ENCODE results near the gene TNFRSF6B.
"Not testable (repeated sequence)": the region's sequence is repeated elsewhere in the genome, so short reads cannot be mapped to it uniquely, and the experiment has no call there.

TNFRSF6B gene, protein sequence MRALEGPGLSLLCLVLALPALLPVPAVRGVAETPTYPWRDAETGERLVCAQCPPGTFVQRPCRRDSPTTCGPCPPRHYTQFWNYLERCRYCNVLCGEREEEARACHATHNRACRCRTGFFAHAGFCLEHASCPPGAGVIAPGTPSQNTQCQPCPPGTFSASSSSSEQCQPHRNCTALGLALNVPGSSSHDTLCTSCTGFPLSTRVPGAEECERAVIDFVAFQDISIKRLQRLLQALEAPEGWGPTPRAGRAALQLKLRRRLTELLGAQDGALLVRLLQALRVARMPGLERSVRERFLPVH

DNA sequence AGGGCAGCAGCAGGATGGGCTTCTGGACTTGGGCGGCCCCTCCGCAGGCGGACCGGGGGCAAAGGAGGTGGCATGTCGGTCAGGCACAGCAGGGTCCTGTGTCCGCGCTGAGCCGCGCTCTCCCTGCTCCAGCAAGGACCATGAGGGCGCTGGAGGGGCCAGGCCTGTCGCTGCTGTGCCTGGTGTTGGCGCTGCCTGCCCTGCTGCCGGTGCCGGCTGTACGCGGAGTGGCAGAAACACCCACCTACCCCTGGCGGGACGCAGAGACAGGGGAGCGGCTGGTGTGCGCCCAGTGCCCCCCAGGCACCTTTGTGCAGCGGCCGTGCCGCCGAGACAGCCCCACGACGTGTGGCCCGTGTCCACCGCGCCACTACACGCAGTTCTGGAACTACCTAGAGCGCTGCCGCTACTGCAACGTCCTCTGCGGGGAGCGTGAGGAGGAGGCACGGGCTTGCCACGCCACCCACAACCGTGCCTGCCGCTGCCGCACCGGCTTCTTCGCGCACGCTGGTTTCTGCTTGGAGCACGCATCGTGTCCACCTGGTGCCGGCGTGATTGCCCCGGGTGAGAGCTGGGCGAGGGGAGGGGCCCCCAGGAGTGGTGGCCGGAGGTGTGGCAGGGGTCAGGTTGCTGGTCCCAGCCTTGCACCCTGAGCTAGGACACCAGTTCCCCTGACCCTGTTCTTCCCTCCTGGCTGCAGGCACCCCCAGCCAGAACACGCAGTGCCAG, at the start of gene TNFRSF6B:
Gene TNFRSF6B, plus strand, starts transcription at position 25 of the 729 bp plus-strand sequence. Its CDS starts 116 bp downstream, at position 141.
- DNase-seq, result no peak

DNA sequence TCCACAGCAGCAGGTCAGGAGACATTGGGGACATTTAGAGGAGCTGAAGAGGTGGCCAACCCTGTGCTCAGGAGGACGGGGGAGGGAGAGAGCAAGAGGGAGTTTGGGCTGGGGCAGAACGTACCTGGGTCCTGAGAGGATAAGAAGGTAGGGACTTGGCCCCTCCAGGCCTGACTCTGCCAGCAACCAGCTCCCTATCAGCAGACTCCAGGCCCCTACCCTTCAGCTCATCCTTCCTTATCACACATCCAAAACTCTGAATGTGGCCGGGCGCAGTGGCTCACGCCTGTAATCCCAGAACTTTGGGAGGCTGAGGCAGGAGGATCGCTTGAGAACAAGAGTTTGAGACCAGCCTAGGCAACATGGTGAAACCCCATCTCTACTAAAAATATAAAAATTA, 48.3 kb upstream of the TNFRSF6B start:
- DNase-seq, result no peak

DNA sequence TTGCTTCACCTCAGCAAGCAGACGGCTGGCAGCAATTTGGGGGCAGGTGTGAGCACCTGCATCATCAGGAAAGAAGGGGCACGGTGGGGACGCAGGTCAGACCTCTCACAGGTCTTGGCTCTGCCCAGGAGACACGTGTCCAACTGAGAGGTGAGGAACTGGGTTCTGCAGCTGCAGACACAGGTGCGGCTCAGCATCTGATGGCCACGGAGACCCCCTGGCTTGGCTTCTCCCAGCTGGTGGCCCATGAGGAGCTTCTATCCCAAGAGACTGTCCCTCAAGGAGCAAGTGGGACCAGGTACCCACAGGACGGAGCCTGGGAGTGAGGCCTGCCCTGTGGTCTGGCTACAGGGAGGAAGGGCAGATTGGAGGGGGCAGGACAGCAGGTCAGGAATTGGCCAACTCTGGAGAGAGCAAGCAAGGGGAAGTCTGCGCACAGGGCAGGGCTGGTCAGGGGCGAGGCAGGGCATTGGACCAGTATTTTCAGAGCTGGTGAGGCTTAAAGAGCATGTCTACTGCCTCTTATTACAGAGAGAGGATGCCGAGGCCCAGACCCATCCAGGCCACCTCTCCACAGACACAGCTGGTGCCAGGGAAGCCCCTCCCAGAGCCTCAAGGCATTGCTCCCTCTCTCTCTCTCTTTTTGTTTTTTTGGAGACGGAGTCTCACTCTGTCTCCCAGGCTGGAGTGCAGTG, 47.4 kb upstream of the TNFRSF6B start:
- DNase-seq, result no peak

DNA sequence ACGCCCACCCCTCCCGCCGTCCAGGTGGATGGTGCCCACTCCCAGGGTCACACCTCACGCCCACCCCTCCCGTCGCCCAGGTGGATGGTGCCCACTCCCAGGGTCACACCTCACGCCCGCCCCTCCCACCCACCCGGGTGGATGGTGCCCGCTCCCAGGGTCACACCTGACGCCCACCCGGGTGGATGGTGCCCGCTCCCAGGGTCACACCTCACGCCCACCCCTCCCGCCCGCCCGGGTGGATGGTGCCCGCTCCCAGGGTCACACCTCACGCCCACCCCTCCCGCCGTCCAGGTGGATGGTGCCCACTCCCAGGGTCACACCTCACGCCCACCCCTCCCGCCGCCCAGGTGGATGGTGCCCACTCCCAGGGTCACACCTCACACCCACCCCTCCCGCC, 46.0 kb upstream of the TNFRSF6B start:
- DNase-seq, result not testable (repeated sequence)

DNA sequence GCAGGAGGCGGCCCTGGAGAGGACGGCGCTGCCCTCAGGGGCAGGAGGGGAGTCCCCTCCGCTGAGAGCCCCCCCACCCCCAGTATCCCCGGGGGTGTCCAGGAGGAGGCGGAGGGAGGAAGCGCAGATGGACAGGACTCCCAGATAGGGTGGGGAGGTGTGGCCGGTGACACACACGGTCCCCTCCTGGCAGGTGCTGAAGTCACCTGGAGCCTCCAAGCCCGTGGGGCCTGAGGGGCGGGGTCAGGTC, 44.6 kb upstream of the TNFRSF6B start:
- DNase-seq, result no peak

DNA sequence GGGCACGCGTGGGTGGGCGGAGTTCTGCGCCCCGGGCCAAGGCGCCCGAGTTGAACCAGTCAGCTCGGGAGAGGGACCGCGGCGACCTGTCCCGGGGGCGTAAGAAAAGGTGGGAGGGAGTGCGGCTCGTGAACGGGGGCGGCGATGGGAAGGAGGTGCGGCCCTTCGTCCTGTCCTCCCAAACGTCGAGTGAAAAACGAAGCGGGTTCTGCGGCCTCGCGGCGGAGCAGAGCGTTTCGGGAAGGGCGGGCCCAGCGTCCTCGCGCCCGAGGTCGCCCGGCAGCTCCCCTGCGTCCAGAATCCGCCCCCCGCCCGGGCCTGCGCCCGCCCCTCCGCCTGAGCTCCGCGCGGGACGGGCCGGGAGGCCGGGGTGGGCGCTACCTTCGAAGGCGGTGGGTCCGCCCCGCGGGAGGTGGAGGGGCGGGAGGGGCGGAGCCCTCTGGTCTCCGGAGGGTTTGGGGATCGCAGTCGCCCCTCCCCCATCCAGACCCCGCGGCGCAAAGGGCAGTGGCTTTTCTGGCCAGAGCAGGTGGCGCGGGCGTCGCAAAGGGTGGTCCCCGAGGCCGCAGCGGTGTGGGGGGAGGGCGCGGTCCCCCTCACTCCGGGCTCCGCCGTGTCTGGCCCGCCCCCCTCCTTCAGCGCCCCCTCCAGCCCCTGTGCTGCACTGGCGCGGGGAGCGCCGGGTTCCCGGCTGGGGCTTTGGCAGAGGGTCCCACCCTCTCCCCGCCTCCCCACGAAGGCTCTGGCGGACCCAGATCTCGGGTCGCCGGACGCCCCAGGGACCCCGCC, 44.1 kb upstream of the TNFRSF6B start:
- DNase-seq, result peak; percentile 75

DNA sequence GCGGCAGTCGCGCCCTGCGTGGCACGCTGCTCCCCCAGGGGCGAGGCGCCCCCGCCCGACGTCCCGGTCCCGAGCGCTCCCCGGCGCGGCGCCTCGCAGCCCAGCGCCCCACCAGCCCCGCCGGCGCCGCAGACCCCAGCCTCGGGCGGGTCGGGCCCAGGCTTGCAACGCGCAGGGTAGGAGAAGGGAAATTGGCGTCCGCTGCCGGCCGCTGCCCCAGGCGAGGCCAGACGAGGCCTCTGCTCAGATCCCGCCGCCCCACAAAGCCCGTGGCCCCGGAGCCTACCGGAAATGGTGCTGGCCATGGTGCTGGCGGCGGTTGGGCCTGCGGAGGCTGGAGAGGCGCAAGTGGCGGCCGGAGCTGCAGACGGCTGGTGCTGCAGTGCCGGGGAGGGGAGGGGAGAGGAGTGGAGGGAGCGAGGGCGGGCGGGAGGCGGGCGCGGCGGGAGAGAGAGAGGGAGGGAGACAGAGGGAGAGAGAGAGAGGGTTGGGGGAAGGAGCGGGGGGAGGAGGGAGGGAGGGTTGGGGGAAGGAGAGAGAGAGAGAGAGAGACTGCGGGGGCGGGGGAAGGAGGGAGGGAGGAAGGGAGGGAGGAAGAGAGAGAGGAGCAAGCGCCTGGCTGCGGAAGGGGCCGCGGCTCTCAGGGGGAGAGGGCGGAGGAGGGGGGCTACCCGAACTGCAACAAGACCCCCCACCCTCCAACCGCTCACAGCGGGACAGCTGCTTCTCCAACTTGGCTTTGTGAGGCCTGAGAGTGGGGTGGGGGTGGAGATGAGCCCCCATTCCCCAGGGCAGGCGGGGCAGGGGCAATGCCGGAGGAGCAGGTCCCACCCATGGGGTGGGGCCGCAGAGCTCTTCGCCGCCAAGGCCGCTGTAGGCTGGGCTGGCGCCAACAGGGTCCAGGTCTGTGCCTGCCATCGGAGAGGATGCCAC, 43.1 kb upstream of the TNFRSF6B start, which contains the start of gene STMN3:
Gene STMN3, minus strand, starts transcription at position 384 of the 933 bp plus-strand sequence. Its CDS starts 79 bp downstream, at position 305.
- peak; percentile 93 for DNase-seq

DNA sequence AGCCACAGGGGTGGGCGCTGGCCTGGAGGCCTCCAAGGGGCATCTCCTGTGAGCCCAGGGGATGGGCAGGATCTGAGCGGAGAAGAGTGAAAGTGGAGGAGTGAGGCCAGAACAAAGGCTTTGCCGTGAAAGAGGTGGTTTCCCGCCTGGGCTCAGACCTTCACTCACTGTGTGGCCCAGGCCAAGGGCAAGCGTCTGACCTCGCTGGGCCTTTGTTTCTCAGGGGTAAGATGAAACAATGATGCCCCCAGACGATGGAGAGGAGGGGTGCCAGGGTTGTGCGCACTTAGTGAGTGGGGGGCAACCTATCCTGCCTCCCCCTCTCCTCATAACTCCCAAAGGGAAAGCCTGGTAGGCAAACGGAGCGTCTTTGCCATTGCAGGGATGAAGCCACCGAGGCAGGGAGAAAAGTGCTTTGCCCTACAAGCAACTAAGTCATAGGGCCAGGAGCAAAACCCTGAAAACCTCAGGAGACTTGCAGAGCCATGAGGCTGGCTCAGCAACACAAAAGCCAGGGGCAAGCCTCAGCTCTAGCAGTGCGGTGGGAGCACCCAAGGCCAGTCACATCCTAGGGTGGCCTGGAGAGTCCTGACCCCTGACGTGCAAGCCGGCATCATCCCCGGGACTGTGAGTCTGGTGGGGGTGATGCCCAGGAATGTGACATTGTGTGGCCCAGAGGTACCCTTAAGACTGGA, 42.3 kb upstream of the TNFRSF6B start:
- DNase-seq, result no peak

DNA sequence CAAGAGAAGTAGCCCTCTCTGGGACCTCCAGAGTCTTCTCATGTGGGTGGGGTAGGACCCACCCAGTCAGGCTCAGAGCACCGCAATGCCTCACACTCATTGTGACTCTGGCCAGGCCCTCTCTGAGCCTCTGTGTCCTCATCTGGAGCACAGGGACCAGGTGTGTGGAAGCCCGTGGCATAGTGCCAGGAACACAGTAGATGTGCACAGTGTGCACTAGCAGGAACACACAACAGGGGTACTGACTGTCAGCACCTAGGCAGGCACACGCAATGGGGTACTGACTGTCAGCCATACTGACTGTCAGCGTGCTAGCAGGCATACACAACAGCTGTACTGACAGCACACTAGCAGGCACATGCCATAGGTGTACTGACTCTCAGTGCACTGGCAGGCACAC, 41.2 kb upstream of the TNFRSF6B start:
- DNase-seq, result no peak

DNA sequence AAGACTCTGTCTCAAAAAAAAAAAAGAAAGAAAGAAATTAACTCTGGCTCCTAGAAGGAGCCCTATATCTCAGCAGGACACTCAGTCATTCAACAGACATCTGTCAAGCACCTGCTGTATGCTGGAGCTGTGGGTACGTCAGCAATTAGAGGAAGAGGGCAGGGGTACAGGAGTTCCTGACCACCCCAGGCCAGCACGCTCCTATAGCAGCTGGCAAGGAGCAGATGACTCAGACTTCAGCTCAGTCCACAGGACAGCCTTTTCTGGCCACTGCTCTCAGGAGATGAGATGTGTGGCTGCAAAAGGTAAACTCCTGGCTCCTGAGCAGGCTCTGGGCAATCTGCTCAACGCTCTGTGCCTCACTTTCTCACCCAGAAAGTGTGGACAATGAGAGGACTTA, 40.0 kb upstream of the TNFRSF6B start:
- peak; percentile 10 for DNase-seq

DNA sequence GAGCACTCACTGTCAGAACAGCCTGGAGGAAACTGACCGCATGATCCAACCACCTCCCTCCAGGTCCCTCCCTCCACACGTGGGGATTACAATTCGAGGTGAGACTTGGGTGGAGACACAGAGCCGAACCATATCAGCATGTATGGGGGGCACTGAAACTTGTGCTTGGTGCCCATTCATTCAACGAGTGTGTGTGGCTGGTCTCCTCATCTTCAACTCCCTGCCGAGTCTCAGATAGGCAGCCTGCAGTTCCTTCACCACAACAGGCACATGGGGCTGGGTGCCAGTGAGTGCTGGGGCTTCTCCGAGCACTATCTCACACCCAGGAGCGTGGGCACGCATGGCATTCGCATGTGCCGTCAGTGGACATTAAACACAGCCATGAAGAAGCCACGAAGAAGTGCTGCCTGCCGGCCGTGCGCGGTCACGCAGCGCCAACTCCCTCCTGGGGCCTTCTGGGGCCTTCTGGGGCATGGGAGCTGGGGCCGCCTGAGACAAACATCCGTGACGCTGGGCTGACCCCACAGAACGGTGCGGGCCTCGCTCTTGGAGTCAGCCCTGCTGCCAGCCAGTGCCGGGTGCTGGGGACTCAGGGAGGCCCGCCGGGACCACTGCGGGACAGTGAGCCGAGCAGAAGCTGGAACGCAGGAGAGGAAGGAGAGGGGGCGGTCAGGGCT, 39.1 kb upstream of the TNFRSF6B start:
- no peak for DNase-seq

DNA sequence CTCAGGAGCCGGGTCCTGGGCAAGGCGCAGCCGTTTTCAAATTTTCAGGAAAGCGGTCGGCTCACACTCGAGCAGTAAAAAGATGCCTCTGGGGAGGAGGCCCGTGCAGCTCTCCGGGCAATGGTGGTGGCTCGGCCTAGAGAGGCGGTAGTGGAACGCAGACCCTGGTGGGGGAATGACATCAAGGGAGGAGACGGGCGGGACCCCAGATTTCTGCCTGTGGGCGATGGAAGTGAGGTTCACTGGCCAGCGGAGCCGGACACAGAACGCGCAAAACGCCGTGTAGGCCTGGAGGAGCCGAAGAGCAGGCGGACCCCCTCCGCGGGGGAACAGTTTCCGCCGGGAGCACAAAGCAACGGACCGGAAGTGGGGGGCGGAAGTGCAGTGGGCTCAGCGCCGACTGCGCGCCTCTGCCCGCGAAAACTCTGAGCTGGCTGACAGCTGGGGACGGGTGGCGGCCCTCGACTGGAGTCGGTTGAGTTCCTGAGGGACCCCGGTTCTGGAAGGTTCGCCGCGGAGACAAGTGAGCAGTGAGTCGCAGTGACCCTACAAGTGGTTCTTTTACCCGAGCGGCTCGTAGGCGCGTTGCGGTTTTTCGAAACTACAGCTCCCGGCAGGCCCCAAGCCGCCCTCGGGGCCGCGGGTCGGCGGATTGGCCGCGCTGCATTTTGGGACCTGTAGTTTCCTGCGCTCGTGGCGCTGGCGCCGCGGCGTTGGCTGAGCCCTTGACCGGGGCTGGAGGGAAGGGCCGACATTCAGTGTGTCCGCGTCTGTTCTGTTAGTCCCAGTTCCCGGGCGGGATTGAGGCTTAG, 38.3 kb upstream of the TNFRSF6B start, which contains the start of gene RTEL1:
Gene RTEL1, plus strand, starts transcription at position 376 of the 812 bp plus-strand sequence. CDS start 1,091 bp downstream, outside the sequence.
- peak; percentile 87 for DNase-seq

DNA sequence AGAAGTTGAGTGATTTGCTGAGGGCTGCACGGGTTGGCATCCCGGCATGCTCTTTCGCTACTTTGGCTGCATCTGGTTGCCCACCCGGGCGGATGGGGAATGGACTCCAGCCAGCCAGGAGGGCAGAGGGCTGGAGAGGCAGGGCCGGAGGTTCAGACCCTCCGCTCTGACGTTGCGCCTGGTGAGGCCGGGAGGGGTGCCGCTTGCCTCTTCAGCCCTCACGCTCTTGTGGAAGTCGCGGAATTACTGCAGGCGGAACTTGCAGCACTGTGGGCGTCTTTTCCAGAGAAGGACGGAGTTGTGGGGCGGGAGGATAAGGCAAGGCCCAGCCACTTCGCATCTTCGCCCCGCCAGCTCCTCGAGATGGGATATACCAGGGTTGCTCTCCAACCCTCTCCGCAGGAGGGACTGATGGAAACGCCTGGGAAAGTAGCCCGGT, 37.7 kb upstream of the TNFRSF6B start:
- no peak for DNase-seq

DNA sequence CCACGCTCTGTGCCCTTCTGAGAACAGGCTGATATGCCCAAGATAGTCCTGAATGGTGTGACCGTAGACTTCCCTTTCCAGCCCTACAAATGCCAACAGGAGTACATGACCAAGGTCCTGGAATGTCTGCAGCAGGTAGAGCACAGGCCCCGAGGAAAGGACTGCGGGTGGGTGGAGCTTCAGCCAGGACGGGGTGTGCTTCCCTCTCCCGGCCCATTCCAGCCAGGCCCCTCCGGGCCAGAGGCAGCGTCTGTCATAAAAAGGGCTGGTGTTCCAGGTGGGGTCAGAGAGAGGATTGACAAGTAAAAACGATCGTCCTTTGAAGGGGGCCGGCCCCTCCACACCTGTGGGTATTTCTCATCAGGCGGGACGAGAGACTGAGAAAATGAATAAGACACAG, 37.1 kb upstream of the TNFRSF6B start:
- no peak for DNase-seq

DNA sequence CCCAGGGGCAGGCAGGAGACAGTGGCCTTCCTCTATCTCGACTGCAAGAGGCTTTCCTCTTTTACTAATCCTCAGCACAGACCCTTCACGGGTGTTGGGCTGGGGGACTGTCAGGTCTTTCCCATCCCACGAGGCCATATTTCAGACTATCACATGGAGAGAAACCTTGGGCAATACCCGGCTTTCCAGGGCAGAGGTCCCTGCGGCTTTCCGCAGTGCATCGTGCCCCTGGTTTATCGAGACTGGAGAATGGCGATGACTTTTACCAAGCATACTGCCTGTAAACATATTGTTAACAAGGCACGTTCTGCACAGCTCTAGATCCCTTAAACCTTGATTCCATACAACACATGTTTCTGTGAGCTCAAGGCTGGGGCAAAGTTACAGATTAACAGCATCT, 36.3 kb upstream of the TNFRSF6B start:
- DNase-seq, result not testable (repeated sequence)

DNA sequence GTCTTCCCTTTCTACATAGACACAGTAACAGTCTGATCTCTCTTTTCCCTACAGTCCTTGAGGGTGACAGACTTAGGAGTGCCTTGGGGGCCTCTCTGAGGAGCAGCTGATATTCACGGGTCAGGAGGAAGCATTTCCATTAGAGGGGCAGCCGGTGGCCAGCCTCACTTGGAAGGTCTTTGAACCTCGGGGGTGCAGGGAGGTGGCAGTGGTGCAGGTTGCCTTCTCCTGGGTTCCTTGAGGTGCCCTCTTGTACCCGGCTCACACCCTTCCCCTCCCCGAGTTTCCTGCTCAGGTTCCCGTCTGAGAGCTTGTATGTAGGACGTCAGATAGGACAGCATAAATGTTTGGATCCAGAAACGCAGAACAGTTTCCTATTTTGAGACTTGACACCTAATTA, 35.8 kb upstream of the TNFRSF6B start:
- DNase-seq, result no peak

DNA sequence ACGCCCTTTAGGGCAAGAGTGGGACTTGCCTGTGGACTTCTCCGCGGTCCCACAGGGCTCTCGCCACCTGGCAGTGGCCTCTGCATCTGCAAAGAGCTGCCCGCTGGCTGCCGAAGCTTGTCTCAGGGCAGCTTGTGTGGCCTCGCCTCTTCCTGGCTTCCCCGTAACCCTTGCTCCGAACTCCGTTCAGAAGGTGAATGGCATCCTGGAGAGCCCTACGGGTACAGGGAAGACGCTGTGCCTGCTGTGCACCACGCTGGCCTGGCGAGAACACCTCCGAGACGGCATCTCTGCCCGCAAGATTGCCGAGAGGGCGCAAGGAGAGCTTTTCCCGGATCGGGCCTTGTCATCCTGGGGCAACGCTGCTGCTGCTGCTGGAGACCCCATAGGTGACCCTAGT, 35.3 kb upstream of the TNFRSF6B start:
- DNase-seq, result no peak

DNA sequence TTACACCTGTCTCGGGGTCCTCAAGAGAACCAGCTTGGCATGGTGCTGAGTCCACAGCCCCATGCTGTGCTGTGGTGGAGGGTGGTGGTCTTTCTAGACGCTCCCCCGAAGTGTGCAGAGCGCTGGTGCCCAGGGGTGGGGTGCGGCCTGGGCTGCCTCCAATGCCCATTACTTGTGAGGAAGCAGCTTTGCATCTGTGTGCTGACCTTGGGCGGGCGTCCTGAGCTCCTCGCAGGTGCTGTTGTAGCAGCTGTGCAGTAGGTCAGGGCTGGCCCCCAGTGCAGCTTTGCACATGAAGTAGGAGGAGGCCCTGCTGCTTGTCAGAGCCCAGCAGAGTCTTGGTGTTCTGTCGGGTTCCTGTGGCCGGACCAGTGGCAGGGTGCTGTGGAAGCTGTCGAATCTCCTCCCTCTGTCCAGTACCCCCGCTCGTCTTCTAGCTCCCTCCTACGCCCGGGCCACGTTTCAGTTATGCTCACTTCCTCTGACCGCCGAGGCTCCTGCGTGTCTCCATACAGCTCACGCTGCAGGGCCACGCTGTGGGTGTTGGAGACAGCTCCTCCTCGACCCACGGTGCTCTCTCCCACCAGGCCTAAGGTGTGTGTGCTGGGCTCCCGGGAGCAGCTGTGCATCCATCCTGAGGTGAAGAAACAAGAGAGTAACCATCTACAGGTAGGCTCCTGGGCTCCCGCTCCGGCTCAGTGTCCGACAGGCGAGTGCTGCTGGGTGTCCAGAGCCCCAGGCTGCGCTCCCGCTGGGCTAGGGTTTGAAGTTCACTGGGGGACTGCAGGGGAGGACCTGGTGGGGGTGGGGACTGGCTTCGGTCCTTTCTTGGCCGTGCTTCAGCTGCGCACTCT, 34.3 kb upstream of the TNFRSF6B start:
- DNase-seq, result no peak

DNA sequence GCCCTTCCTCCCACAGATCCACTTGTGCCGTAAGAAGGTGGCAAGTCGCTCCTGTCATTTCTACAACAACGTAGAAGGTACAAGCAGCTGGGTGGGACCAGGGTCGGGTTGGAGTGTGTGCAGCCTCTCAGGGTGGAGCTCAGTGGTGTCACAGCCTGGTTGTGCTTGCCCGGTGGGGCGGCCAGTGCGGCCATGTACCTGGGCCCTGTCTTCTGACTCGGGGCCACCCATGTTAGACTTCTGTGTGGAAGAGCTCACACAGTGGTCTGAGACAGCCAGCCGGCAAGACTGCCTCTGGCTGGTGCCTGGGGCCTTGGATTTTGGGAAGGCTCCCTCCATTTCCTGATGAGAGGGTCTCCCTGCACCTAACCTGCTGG, 33.7 kb upstream of the TNFRSF6B start:
- DNase-seq, result no peak

Measured in NCI-H226 (cell line).